Aorta (tissue), 5 donors: ENCODE measurements around the gene KIF1A. TPM values are rescaled to one million over a fixed set of nuclear protein-coding genes. Genes with fewer than 3 reads are reported as not detected.

Experiments used
- ATAC-seq: fragments of 200-7000 bp; cut with Tn5 transposase; one replicate; pipeline ENCODE4 v1.9.1; 2022; ENCODE audit warnings: moderate library complexity; ENCODE audit not compliant: low FRiP score
- DNase-seq, 2 donors: peaks; one replicate each; pipeline ENCODE4 v3.0.0-alpha.2; 2020
- H3K27ac ChIP-seq, 2 donors: one replicate each; pipeline ENCODE4 v1.5.1; 2013; ENCODE audit warnings: low read length in 2 of 2, mild to moderate bottlenecking in 2 of 2, moderate library complexity in 2 of 2, control low read depth in 1 of 2, inconsistent platforms in 1 of 2, low read depth in 1 of 2
- H3K27me3 ChIP-seq, 2 donors: one replicate each; pipeline ENCODE4 v1.6.1; 2013; ENCODE audit warnings: control low read depth in 1 of 2, low read length in 1 of 2, mild to moderate bottlenecking in 1 of 2, moderate library complexity in 1 of 2; ENCODE audit not compliant: insufficient read depth in 2 of 2, control insufficient read depth in 1 of 2
- H3K36me3 ChIP-seq, 2 donors: one replicate each; pipeline ENCODE4 v1.6.1; 2013; ENCODE audit warnings: control low read depth in 1 of 2, low read length in 1 of 2, mild to moderate bottlenecking in 1 of 2; ENCODE audit not compliant: insufficient read depth in 2 of 2, control insufficient read depth in 1 of 2
- H3K4me1 ChIP-seq, 2 donors: one replicate each; pipeline ENCODE4 v1.6.1; 2013; ENCODE audit warnings: low read length in 2 of 2, control low read depth in 1 of 2, mild to moderate bottlenecking in 1 of 2, moderate library complexity in 1 of 2; ENCODE audit not compliant: insufficient read depth in 2 of 2, control insufficient read depth in 1 of 2
- H3K4me3 ChIP-seq, 2 donors: one replicate each; pipeline ENCODE4 v1.5.1; 2013; ENCODE audit warnings: low read length in 2 of 2, control low read depth in 1 of 2, mild to moderate bottlenecking in 1 of 2
- H3K9me3 ChIP-seq: one replicate; pipeline ENCODE4 v1.6.1; 2013; ENCODE audit warnings: mild to moderate bottlenecking, low read length; ENCODE audit not compliant: control insufficient read depth
- WGBS, 2 donors: extraction: QIAGEN DNeasy Blood & Tissue Kit; methylation state at CpG; one replicate each; pipeline ENCODE4 v1.1.7; 2013; 5-methylcytosine and 5-hydroxymethylcytosine counted together
- intact Hi-C, 2 donors: fragments of 100-400 bp; cut with DNase I; formaldehyde crosslinking; loops; one replicate each; pipeline versions ENCODE4 v1.14.2 to v1.15.0; 2022
- polyA plus RNA-seq, 2 donors: library from polyadenylated mRNA; stranded (reverse); fragments of 200-250 nt; gene quantifications; one replicate each; pipeline ENCODE4 v1.2.3, GENCODE V29; 2013
- total RNA-seq, 2 donors: library from RNA; stranded (reverse); fragmentation: NEBNext Ultra II Directional; extraction: Animal tissue kit (Norgen Biotek cat#: 25700); gene quantifications; one replicate each; pipeline ENCODE4 v1.2.1, GENCODE V29; 2021
- donor health status: healthy with polysubstance abuse.
- donor health status: Bipolar disorder and iron deficiency.
- donor health status: DM: no; HTN: no; CAD: no.
- donor health status: DM: no; HTN: no; CAD: no.
- donor health status: DM: yes; HTN: yes; CAD: no.

Gene KIF1A
- total and polyA plus RNA-seq, 4 donors, result 0.25 to 0.78 (median 0.72) TPM; not detected in 1

DNA sequence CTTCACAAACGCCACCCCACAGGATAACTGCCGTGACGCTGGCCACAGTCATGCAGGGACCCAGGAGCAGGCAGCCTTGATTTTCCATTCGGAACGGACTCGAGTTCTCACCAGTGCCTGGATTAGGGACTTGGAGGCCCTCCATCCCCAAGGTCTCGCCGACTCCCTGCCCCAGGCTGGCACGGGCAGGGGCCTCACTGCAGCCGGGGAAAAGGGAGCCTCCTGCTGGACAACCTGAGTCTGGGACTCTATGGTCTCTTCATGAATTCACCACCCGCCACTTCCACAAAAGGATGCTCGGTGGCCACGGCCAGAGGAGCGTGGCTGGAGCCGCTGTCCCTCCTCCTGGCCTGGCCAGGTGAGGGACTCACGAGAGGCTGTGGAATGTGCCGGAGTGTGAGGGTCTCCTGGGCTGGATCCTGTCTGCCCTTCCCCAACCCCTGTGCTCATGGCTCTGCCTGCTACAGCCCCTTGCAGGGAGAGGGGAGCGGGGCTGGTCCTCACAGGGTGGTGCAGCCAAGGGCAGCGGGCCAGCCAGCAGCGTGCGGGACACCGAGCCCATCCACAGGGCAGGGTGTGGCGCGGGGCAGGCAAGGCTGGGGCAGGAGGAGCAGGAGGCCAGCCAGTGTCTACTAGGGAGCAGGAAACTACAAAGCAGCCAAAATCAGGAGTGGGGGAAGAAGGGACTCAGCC is 86.1 kb downstream of the KIF1A start:
- DNase-seq (no peak), ATAC-seq (no peak)
- H3K27me3 ChIP-seq, result no peaks in the 10 kb centered on the region
- no peaks in the 10 kb centered on the region for H3K4me1 ChIP-seq
- WGBS, 2 donors, result 84 to 85% methylated on average over 24 of the region's 24 CpGs
- intact Hi-C loops, result no loop called here
- H3K9me3 ChIP-seq, result no peaks in the 10 kb centered on the region
- H3K4me3 ChIP-seq, result no peak overlapping the region
- no peak overlapping the region for H3K27ac ChIP-seq
- no peaks in the 10 kb centered on the region for H3K36me3 ChIP-seq

- H3K4me1 ChIP-seq, result no peaks in the 10 kb centered on the region
- no peaks in the 10 kb centered on the region for H3K36me3 ChIP-seq
- H3K27ac ChIP-seq, result no peak overlapping the region
- no peaks in the 10 kb centered on the region for H3K9me3 ChIP-seq
- no peak for ATAC-seq
- DNase-seq, result no peak
- WGBS, 2 donors, result 85 to 89% methylated on average over 9 to 10 of the region's 10 CpGs
- no peaks in the 10 kb centered on the region for H3K27me3 ChIP-seq
- H3K4me3 ChIP-seq, result no peak overlapping the region
- intact Hi-C loops, result no loop called here
Measured at GRCh38 chr2:240732911-240733622, 87.0 kb downstream of the KIF1A start.

DNA sequence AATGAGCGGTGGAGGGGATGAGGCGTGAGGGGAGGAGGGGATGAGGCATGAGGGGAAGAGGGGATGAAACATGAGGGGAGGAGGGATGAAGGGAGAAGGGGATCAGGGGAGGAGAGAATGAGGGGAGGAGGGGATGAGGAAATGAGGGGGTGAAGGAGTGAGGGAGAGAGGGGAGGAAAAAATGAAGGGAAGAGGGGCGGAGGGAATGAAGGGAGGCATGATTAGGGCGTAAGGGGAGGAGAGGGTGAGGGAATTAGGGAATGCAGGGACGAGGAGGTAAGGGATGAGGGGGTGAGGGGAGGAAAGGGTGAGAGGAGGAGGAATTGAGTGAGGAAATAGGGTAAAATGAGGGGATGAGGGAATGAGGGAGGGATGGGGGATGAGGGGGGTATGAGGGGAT is 87.8 kb downstream of the KIF1A start:
- intact Hi-C loops, result no loop called here
- Histone ChIP-seq H3K36me3 (no peaks in the 10 kb centered on the region), H3K9me3 (no peaks in the 10 kb centered on the region)

DNA sequence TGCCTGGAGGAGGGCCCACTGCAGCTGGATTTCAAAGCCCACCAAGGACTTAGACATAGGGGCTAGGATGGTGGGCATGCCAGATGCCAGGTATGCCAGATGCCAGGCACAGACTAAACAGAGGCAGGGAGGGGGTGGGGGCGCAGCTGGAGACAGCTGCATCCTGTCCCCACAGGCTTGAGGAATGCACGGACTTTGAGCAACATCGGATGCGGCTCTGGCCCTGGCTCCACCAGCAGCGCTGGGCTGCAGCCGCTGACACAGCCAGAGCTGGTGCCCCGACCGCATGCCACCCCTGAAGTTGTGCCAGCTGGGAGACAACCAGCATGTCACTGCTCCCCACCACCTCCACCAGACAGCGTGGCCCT is 88.9 kb downstream of the KIF1A start:
- Histone ChIP-seq H3K4me3 (no peak overlapping the region), H3K36me3 (no peaks in the 10 kb centered on the region), H3K27me3 (no peaks in the 10 kb centered on the region), H3K27ac (no peak overlapping the region), H3K4me1 (no peaks in the 10 kb centered on the region), H3K9me3 (no peaks in the 10 kb centered on the region)
- DNase-seq (no peak), ATAC-seq (no peak)
- intact Hi-C loops, result no loop called here
- WGBS, 2 donors, result 32 to 37% methylated on average over 9 of the region's 9 CpGs

More for the DNA sequence above, 87.8 kb downstream of the KIF1A start:
- ATAC-seq, result no peak
- no peak for DNase-seq
- Histone ChIP-seq H3K4me3 (no peak overlapping the region), H3K27me3 (no peaks in the 10 kb centered on the region), H3K27ac (no peak overlapping the region), H3K4me1 (no peaks in the 10 kb centered on the region)
- WGBS, 2 donors, result 82 to 86% methylated on average over 5 of the region's 5 CpGs

DNA sequence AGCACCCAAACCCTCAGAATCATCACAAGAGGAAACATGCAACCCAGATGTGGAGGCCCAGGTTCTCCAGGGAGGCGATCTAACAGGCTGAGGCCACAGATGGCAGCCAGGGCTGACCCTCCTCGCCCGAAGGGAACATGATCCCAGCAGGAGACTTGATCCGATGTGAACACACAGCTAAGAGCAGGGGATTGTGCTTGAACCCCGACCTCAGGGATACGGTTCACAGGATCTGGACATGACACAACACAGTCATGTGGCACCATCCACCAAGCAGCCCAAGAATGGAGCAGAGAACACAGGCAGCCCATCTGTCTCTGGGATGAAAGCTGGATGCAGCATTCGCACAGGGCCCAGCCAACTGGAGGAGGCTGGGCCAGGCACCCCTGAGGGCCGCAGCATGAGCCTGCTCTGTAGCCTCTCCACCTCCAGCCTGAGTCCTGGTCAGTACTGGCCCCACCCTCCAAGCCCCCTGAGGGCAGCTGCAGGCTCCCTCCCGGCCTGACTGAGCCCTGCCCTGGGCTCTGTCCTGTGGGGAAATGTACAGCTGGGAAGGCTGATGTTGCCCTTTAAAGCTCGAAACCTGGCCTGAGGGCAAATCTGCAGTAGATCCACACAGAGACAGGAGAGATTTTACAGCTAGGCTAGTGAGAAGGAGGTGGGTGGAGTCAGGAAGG is 89.4 kb downstream of the KIF1A start:
- intact Hi-C loops, result no loop called here
- H3K27ac ChIP-seq, result no peak overlapping the region
- no peak for ATAC-seq
- H3K27me3 ChIP-seq, result no peaks in the 10 kb centered on the region
- 79 to 80% methylated on average over 10 of the region's 10 CpGs for WGBS, 2 donors
- H3K4me3 ChIP-seq, result no peak overlapping the region
- no peaks in the 10 kb centered on the region for H3K4me1 ChIP-seq
- no peak for DNase-seq
- H3K36me3 ChIP-seq, result no peaks in the 10 kb centered on the region
- H3K9me3 ChIP-seq, result no peaks in the 10 kb centered on the region

- DNase-seq, result no peak
- no peak for ATAC-seq
- no peaks in the 10 kb centered on the region for H3K9me3 ChIP-seq
- no peaks in the 10 kb centered on the region for H3K36me3 ChIP-seq
- no peak overlapping the region for H3K27ac ChIP-seq
- no peaks in the 10 kb centered on the region for H3K27me3 ChIP-seq
- 74 to 80% methylated on average over 7 of the region's 7 CpGs for WGBS, 2 donors
- H3K4me1 ChIP-seq, result no peaks in the 10 kb centered on the region
- intact Hi-C loops, result no loop called here
- no peak overlapping the region for H3K4me3 ChIP-seq
Measured at GRCh38 chr2:240728827-240729226, 91.2 kb downstream of the KIF1A start.

- no peaks in the 10 kb centered on the region for H3K27me3 ChIP-seq
- intact Hi-C loops, result no loop called here
- ATAC-seq, result no peak
- WGBS, 2 donors, result 92 to 95% methylated on average over 10 of the region's 10 CpGs
- H3K27ac ChIP-seq, result no peak overlapping the region
- no peak for DNase-seq
- H3K4me1 ChIP-seq, result no peaks in the 10 kb centered on the region
- H3K36me3 ChIP-seq, result no peaks in the 10 kb centered on the region
- no peaks in the 10 kb centered on the region for H3K9me3 ChIP-seq
- H3K4me3 ChIP-seq, result no peak overlapping the region
Measured at GRCh38 chr2:240728361-240728760, 91.7 kb downstream of the KIF1A start.

DNA sequence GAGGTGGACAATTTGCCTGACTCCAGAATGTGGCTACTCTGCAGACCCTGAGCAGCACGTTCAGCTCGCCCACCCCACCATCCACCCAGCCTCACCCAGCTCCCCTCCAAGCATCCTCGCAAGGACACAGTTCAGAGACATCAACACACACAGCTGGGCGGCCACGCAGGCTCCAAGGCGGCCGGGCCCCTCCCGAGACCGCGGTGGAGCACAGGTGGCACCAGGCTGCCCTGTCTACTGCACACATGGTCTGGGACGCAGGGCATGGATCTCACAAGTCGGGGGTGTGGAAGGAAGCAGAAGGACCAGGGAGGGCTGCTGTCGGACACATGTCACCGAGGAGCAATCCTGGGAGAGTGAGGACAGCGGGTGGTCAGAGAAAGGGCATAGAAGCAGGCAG is 92.1 kb downstream of the KIF1A start:
- no peak for DNase-seq
- H3K4me3 ChIP-seq, result no peak overlapping the region
- no peak for ATAC-seq
- H3K9me3 ChIP-seq, result no peaks in the 10 kb centered on the region
- H3K27me3 ChIP-seq, result no peaks in the 10 kb centered on the region
- WGBS, 2 donors, result 90 to 91% methylated on average over 15 of the region's 15 CpGs
- intact Hi-C loops, result no loop called here
- H3K27ac ChIP-seq, result no peak overlapping the region
- no peaks in the 10 kb centered on the region for H3K4me1 ChIP-seq
- H3K36me3 ChIP-seq, result no peaks in the 10 kb centered on the region

DNA sequence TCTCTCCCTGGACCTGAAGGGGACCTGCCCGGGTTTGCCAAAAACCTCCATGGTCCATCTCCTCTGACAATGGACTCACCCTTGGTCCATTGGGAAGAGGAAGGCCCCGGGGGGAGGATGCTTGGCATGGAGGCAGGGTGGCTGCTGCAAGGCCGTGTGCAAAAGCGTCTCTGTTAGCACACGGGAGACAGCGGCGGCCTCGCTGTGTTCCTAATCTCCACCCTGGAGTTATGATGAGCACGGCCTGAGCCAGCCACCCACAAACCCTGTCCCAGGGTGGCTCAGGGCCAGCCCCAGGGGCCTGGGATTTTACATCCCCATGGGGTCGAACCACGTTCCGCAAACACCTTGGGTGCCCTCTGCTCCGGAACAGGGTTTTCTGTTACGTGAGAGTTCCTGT is 92.6 kb downstream of the KIF1A start:
- intact Hi-C loops, result no loop called here
- ATAC-seq, result no peak
- no peak for DNase-seq
- Histone ChIP-seq H3K36me3 (no peaks in the 10 kb centered on the region), H3K4me3 (no peak overlapping the region), H3K27me3 (no peaks in the 10 kb centered on the region), H3K9me3 (no peaks in the 10 kb centered on the region), H3K27ac (no peak overlapping the region), H3K4me1 (no peaks in the 10 kb centered on the region)
- 88 to 89% methylated on average over 14 of the region's 14 CpGs for WGBS, 2 donors
